ENCODE data around the gene PDP2.

The PDP2 gene

GRCh38 chr16:66881014-66881417 lies 701 bp downstream of the PDP2 start:
- TF ChIP-seq, protein P1, sequence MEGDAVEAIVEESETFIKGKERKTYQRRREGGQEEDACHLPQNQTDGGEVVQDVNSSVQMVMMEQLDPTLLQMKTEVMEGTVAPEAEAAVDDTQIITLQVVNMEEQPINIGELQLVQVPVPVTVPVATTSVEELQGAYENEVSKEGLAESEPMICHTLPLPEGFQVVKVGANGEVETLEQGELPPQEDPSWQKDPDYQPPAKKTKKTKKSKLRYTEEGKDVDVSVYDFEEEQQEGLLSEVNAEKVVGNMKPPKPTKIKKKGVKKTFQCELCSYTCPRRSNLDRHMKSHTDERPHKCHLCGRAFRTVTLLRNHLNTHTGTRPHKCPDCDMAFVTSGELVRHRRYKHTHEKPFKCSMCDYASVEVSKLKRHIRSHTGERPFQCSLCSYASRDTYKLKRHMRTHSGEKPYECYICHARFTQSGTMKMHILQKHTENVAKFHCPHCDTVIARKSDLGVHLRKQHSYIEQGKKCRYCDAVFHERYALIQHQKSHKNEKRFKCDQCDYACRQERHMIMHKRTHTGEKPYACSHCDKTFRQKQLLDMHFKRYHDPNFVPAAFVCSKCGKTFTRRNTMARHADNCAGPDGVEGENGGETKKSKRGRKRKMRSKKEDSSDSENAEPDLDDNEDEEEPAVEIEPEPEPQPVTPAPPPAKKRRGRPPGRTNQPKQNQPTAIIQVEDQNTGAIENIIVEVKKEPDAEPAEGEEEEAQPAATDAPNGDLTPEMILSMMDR (IDR thresholded peaks at IDR 0.05): no peak

DNA sequence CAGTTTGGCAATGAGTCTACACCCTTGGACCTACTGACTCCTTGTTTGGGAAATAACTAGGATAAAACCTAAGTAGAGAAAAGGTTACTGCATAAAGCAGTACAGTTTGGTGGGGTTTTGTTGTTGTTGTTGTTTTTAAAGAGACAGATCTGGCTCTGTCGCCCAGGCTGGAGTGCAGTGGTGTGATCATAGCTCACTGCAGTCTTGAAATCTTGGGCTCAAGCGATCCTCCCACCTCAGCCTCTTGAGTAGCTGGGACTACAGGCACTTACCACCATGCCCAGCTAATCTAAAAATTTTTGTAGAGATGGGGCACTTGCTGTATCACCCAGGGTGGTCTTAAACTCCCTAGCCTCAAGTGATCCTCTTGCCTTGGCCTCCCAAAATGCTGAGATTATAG lies 1.2 kb downstream of the PDP2 start:
- TF ChIP-seq, protein P1 (IDR thresholded peaks at IDR 0.05): no peak

DNA sequence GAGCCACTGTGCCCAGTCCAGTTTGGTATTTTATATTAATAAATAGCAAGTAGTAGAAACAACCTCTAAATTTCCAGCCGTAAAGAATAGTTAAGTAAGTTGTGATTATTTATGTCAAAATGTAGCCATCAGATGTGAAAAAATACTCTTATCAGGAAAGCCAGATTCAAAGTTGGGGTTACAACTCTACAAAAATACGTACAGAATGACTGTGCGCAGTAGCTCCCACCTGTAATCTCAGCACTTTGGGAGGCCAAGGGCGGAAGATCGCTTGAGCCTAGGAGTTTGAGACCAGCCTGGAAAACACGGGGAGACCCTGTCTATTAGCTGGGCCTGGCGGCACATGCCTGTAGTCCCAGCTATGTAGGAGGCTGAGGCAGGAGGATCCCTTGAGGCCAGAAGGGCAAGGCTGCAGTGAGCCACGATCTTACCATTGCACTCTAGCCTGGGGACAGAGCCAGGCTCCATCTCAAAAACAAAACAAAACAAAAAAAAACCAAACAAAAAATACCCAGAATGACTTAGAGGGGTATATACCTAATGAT lies 1.7 kb downstream of the PDP2 start:
- TF ChIP-seq, protein P1 (IDR thresholded peaks at IDR 0.05): no peak

GRCh38 chr16:66882702-66883101 lies 2.4 kb downstream of the PDP2 start:
- TF ChIP-seq, protein P1 (IDR thresholded peaks at IDR 0.05): no peak

- TF ChIP-seq, protein P1 (IDR thresholded peaks at IDR 0.05): no peak
Observed at GRCh38 chr16:66885491-66885890, 5.2 kb downstream of the PDP2 start.

- TF ChIP-seq, protein P1 (IDR thresholded peaks at IDR 0.05): no peak
Observed at GRCh38 chr16:66886321-66886720, 6.0 kb downstream of the PDP2 start.

DNA sequence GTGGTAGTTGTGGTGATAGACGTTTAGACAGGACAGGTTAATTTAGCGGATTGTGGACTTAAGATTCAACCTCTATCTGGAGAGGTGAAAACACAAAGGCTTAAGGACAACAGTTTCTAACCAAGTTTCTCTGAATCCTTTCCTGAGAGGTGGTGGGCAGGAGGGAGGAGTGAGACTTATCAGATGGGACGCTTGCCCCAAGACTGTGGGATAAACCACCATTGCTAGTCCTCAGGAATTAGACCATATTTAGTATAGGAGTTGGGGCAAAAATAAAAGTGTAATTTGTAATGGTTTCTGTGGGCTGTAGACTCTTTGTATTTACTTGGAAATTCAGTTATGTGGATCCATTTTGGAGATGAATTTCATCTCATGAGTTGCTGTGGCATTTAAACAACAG lies 6.6 kb downstream of the PDP2 start:
- TF ChIP-seq, protein P1 (IDR thresholded peaks at IDR 0.05): no peak

Data from LNCAP (cell line).